Stimulated activated CD4-positive, alpha-beta T cell treated with anti-CD3 and anti-CD28 coated beads, Interleukin-15, amount 100 ng/mL, for 1 hour (primary cell): Measurements from ENCODE around the gene TEC.

ENCODE experiments used
- DNase-seq, 2 donors: peaks; one replicate each; pipeline ENCODE4 v3.0.0-alpha.2; 2020; ENCODE audit warnings: low read depth in 1 of 2, low spot score in 1 of 2

Gene TEC

DNA sequence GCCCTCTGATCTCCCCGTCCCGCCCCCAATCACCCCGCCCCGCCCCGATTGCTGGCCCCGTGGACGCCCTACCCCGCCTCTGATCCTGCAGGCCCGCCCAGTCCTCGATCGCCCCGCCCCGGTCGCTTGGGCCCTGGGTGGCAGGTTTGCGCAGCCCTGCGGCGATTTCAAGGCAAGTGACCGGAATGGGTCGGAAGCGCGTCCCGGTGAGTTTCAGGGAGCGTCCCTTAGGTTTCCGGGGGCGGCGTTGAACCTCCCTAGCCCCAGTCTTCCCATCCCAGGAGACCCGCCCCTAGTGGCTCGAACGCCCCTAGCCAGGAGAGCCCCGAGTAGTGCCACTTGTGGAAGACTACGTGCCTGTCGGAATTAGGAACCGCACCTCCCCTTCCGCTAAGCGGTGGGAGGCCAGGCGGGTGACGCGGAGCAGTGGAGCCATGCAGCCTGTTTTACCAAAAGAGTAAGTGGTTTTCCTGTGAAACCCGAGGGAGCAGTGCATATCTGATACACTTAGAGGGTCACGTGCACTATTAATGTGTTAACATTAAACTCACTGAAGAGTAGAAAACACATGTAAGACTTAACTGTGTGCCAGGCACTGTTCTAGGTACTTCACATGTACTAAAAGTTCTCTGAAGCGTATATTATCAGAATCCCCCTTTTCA, 354 bp upstream of the TEC start:
- peak; percentile 65 to 86 for DNase-seq

- no peak for DNase-seq
These were observed 2.1 kb downstream of the TEC start for GRCh38 chr4:48267574-48267973.

DNA sequence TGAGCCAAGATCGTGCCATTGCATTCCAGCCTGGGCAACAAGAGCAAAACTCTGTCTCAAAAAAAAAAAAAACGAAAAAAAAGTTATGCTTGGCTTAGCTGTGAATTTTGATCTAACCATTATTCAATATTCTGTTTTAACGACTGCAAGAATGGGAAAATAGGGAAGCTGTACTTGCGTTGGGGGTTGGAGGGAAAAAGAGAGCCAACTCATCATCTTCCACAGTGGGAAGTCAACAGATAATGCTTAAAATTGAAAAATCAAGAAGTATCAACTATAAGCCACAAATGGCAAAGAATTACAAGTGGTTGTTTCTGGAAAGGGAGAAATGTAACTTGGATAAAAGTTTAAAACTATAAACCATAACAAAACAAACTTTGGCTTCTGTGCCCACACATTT, 2.9 kb downstream of the TEC start:
- no peak for DNase-seq

DNA sequence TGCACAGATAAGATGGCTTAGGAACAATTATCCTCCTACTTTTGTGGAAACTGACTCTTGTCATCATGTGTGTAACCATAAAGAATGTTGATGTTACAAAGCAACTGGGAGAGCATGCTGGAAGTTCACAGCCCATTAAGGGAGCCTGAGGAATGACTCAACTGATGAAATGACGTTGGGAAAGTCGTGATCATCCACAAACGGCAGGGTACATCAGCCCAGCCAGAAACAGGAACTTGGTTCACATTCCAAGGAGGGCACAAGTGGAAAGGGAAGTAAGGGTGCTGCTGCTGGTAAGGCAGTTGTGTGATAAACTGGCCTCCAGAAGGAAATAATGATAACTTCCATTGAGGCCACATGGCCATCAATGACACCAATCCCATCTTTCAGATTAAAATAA, 6.7 kb downstream of the TEC start:
- DNase-seq, result no peak

- DNase-seq, result no peak
These were observed 7.2 kb downstream of the TEC start for GRCh38 chr4:48262484-48262883.

DNA sequence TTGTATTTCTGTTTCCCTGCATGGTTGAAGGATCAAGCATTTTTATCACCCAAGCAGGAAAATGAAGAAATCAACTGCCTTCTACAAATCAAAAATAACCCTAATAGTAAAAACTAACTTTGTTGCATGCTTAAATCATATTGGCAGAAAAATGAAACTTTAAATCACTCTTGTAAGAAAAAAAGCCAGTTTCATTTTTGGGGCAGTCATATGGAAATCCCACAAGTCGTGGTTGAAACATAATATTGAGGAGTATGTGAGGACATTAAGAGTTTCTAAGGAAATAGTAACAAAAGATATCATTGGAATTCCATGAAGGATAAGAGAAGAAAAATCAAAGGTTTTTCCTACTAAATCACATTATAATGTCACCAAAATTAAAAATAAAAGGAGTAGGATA, 8.4 kb downstream of the TEC start:
- no peak for DNase-seq

- no peak for DNase-seq
These were observed 9.9 kb downstream of the TEC start for GRCh38 chr4:48259748-48260147.

- no peak for DNase-seq
These were observed 10.7 kb downstream of the TEC start for GRCh38 chr4:48258845-48259397.

DNA sequence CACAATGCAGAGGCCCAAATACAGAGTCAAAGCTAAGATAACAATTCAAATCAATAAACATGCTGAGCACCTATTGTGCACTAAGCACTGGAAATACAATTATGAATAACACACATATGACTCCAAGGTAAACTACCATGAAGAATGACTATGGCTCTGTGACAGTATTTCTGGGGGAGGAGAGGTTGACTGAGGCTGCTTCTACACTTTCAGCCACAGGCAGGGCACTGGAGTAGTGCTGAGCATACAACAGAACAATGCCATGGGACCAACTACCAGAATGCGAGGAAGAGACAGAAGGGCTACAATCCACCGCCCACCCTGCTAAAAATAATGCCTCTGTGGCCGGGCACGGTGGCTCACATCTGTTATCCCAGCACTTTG, 13.7 kb downstream of the TEC start:
- no peak for DNase-seq

- DNase-seq, result no peak
These were observed 14.3 kb downstream of the TEC start for GRCh38 chr4:48255072-48255958.

GRCh38 chr4:48254381-48255071, 15.1 kb downstream of the TEC start:
- no peak for DNase-seq

DNA sequence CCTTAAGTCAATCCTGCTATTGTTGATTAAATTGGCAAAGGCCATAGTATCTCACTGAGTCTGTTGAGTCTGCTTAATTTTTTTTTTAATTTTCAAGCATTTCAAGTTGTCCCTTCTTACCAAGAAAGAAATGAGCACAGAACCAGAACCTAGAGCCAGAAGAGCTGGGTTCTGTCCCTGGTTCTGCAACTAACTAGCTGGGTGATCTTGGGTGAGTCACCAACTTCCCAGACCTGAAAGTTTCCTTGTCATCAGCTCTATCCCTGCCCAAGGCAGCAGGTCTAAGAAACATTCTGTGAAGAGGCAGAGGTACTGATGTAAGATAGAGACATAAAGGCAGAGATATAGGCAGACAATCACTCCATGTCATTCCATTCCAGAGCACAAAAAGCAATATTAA, 17.3 kb downstream of the TEC start:
- no peak for DNase-seq

DNA sequence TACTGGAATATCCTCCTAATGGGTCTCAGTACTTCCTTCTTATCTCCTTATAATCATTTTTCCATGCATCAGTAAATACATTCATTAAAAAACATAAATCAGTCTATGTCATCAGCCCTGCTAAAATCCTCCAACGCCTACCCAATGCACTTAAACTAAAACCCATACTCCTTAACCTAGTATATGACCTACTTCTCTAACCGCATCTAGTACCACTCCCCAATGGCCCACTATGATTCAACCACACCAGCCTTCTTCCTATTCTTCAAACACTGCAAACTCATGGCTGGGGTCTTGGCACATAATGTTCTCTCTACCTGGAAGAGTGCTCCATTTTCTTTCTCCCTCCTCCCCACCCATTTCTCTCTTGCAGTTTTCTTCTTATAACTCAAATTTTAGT, 18.7 kb downstream of the TEC start:
- DNase-seq, result no peak

DNA sequence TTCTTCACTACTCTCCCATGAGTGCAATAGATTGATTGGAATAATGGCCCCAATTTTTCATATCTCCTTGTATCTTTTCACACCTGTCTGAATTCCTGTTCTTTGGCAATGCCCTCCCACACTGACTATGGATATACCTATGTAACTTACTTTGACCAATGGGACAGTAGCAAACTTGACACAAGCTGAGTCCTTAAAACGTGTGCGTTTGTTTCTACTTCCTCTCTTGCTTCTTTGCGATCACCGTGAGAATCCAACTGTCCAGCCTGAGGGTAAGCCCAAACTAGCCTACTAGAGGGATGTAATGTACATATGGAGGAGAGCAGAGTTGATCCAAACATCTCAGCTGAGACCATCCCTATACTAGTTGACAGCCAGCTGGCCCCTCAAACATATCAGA, 19.3 kb downstream of the TEC start:
- DNase-seq, result no peak

GRCh38 chr4:48249378-48249777, 20.3 kb downstream of the TEC start:
- DNase-seq, result no peak

DNA sequence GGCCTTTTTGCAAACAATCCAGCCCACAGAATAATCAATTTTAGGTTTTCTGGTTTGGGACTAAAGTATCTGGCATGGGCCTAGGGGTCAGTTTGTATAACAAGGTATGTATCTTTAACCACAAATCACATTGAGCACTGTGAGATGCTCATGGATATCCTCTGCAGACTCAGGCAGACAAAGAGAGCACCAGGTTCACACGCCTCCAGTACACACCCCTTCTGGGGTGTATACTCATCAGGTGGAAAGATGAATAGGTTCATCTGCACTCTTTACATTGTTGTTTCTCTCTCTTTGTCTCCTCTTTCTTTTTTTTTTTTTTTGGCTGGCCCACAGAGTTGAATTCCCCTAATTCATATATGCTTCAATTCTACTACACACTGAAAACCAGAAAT, 21.1 kb downstream of the TEC start:
- DNase-seq, result no peak

GRCh38 chr4:48247878-48248558, 21.6 kb downstream of the TEC start:
- no peak for DNase-seq

DNA sequence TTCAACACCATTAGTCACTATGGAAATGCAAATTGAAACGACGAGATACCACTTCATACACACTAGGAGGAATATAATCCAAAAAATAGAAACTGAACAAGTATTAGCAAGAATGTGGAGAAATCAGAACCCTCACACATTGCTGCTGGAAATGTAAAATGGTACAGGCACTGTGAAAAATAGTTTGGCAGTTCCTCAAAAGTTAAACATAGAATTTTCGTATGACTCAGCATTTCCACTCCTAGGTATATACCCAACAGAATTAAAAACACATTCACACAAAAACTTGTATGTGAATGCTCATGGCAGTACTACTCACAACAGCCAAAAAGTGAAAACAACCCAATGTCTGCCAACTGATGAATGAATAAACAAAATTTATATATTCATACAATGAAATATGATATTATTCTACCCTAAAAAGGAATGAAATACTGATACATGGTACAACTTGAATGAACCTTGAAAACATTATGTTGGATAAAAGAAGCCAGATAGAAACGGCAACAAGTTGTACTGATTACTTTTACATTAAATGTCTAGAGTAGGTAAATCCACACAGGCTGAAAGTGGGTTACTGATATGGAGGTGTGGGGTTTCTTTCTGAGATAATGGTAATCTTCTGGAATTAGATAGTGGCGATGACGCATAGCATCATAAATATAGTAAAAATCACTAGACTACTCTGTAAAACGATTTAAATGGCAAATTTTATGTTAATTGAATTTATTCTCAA, 22.3 kb downstream of the TEC start:
- DNase-seq, result no peak

- DNase-seq, result no peak
These were observed 25.0 kb downstream of the TEC start for GRCh38 chr4:48244665-48245064.

- no peak for DNase-seq
These were observed 25.8 kb downstream of the TEC start for GRCh38 chr4:48243887-48244286.

DNA sequence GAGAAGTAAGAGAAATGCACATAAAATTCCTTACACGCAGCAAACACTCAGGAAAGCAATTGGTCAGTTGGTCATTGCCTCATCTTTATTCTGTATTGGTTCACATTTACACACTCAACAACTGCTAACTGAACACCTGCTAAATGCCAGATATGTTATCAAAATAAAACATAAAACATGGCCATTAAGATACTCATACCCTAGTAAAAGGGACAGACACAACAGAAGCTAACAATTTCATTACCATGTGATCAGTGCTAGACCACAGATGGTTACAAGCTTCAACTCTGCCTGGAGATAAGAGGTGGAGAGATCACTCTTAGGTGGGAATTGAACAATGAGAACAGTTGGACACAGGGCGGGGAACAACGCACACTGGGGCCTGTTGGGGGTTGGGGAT, 26.2 kb downstream of the TEC start:
- DNase-seq, result no peak
